Body of pancreas (tissue), 4 donors: ENCODE data around the gene RPS28.

Experiments used
- CTCF ChIP-seq, 7 experiments: fragments of 450-650 bp in 4 of 7; fragments of 200-600 bp in 3 of 7; sonication (generic) in 3 of 7; IDR thresholded peaks; one replicate each; pipeline ENCODE4 v1.5.1; 2016 to 2019; ENCODE audit warnings: antibody characterized with exemption in 7 of 7
- POLR2A ChIP-seq, 3 donors: fragments of 450-650 bp; IDR thresholded peaks; one replicate each; pipeline ENCODE4 v1.6.1; 2016; ENCODE audit warnings: antibody characterized with exemption in 3 of 3, mild to moderate bottlenecking in 2 of 3

- TF ChIP-seq CTCF (IDR thresholded peaks at IDR 0.05) (no peak), POLR2A (IDR thresholded peaks at IDR 0.05) (no peak)
These were observed 31.0 kb downstream of the RPS28 start for GRCh38 chr19:8352134-8352827.
